H9 (cell line): Measurements from ENCODE around the gene IWS1. TPM values are rescaled to one million over a fixed set of nuclear protein-coding genes. Genes with fewer than 3 reads are reported as not detected.

Experiments used
- DNase-seq: peaks from one replicate; pipeline ENCODE4 v3.0.0-alpha.2; 2017
- H2AFZ ChIP-seq: one replicate; pipeline ENCODE4 v1.6.1; 2013; ENCODE audit warnings: mild to moderate bottlenecking, low read length, control low read depth, moderate library complexity
- H2AK5ac ChIP-seq: 2 replicates; pipeline ENCODE4 v1.6.1; 2013; ENCODE audit warnings: low read length, control low read depth, mixed read lengths; ENCODE audit not compliant: insufficient read length
- H2BK120ac ChIP-seq: one replicate; pipeline ENCODE4 v1.6.1; 2013; ENCODE audit warnings: low read depth, mild to moderate bottlenecking, low read length, control low read depth, inconsistent platforms; ENCODE audit not compliant: poor library complexity, severe bottlenecking
- H2BK12ac ChIP-seq: 2 replicates; pipeline ENCODE4 v1.6.1; 2013; ENCODE audit warnings: low read length, control low read depth, mixed read lengths, low read depth; ENCODE audit not compliant: insufficient read length
- H2BK15ac ChIP-seq: 2 replicates; pipeline ENCODE4 v1.6.1; 2013; ENCODE audit warnings: low read depth, low read length, control low read depth
- H2BK20ac ChIP-seq: one replicate; pipeline ENCODE4 v1.6.1; 2013; ENCODE audit warnings: low read depth, mild to moderate bottlenecking, low read length, control low read depth, inconsistent platforms; ENCODE audit not compliant: poor library complexity, severe bottlenecking
- H2BK5ac ChIP-seq: 2 replicates; pipeline ENCODE4 v1.6.1; 2013; ENCODE audit warnings: low read length, control low read depth, mixed read lengths; ENCODE audit not compliant: insufficient read length
- H3K14ac ChIP-seq: 2 replicates; pipeline ENCODE4 v1.6.1; 2013; ENCODE audit warnings: low read length, control low read depth; ENCODE audit not compliant: insufficient read depth
- H3K18ac ChIP-seq: 2 replicates; pipeline ENCODE4 v1.6.1; 2013; ENCODE audit warnings: low read depth, mild to moderate bottlenecking, mixed read lengths, low read length, control low read depth; ENCODE audit not compliant: insufficient read length
- H3K23ac ChIP-seq: 2 replicates; pipeline ENCODE4 v1.6.1; 2013; ENCODE audit warnings: low read length, control low read depth, mixed read lengths, low read depth; ENCODE audit not compliant: insufficient read length
- H3K23me2 ChIP-seq: 2 replicates; pipeline ENCODE4 v1.6.1; 2013; ENCODE audit warnings: low read depth, mild to moderate bottlenecking, mixed read lengths, low read length, control low read depth; ENCODE audit not compliant: insufficient read length, poor library complexity, severe bottlenecking
- H3K27ac ChIP-seq: 2 replicates; pipeline ENCODE4 v1.5.1; 2013; ENCODE audit warnings: low read length, control low read depth, mixed read lengths, low read depth; ENCODE audit not compliant: insufficient read length
- H3K27me3 ChIP-seq: 2 replicates; pipeline ENCODE4 v1.6.1; 2013; ENCODE audit warnings: low read length, control low read depth, inconsistent platforms; ENCODE audit not compliant: insufficient read depth
- H3K4ac ChIP-seq: 2 replicates; pipeline ENCODE4 v1.6.1; 2013; ENCODE audit warnings: low read depth, mild to moderate bottlenecking, control low read depth, inconsistent platforms, low read length, moderate library complexity
- H3K4me1 ChIP-seq: 2 replicates; pipeline ENCODE4 v1.6.1; 2013; ENCODE audit warnings: low read length, control low read depth, inconsistent platforms; ENCODE audit not compliant: insufficient read depth
- H3K4me2 ChIP-seq: 2 replicates; pipeline ENCODE4 v1.6.1; 2013; ENCODE audit warnings: low read length, control low read depth, mixed read lengths; ENCODE audit not compliant: insufficient read length, insufficient read depth
- H3K56ac ChIP-seq: 2 replicates; pipeline ENCODE4 v1.6.1; 2013; ENCODE audit warnings: low read depth, mild to moderate bottlenecking, mixed read lengths, low read length, control low read depth; ENCODE audit not compliant: insufficient read length
- H3K79me1 ChIP-seq: 2 replicates; pipeline ENCODE4 v1.6.1; 2013; ENCODE audit warnings: low read depth, mild to moderate bottlenecking, moderate library complexity, low read length, control low read depth, inconsistent platforms; ENCODE audit not compliant: insufficient read depth, poor library complexity, severe bottlenecking
- H3K79me2 ChIP-seq: 2 replicates; pipeline ENCODE4 v1.6.1; 2013; ENCODE audit warnings: low read length, control low read depth, inconsistent platforms; ENCODE audit not compliant: insufficient read depth
- H3K9ac ChIP-seq: 2 replicates; pipeline ENCODE4 v1.6.1; 2013; ENCODE audit warnings: low read length, control low read depth, mixed read lengths; ENCODE audit not compliant: insufficient read length; ENCODE audit errors: extremely low read depth
- H3K9me3 ChIP-seq: one replicate; pipeline ENCODE4 v1.6.1; 2013; ENCODE audit warnings: low read depth, low read length, inconsistent platforms; ENCODE audit not compliant: control insufficient read depth
- H3T11ph ChIP-seq: one replicate; pipeline ENCODE4 v1.6.1; 2013; ENCODE audit warnings: mild to moderate bottlenecking, low read length, control low read depth, inconsistent platforms
- H4K20me1 ChIP-seq: one replicate; pipeline ENCODE4 v1.6.1; 2013; ENCODE audit not compliant: control insufficient read depth, insufficient read length, insufficient read depth
- H4K5ac ChIP-seq: 2 replicates; pipeline ENCODE4 v1.6.1; 2013; ENCODE audit warnings: low read depth, mild to moderate bottlenecking, mixed read lengths, low read length, control low read depth; ENCODE audit not compliant: insufficient read length
- H4K8ac ChIP-seq: replicated peaks from 2 replicates; pipeline ENCODE4 v1.6.1; 2013; ENCODE audit warnings: low read length, control low read depth, mixed read lengths, low read depth; ENCODE audit not compliant: insufficient read length
- H4K91ac ChIP-seq: 2 replicates; pipeline ENCODE4 v1.6.1; 2013; ENCODE audit warnings: low read depth, mild to moderate bottlenecking, moderate library complexity, mixed read lengths, low read length, control low read depth; ENCODE audit not compliant: insufficient read length
- H3K27ac Mint-ChIP-seq, 3 experiments: 2 replicates in 2 of 3; 3 replicates in 1 of 3; pipeline ENCODE4 v1.8.0; 2020 to 2021; ENCODE audit warnings: mixed read lengths in 3 of 3, mild to moderate bottlenecking in 1 of 3, moderate library complexity in 1 of 3
- H3K27me3 Mint-ChIP-seq: 2 replicates; pipeline ENCODE4 v1.8.0; 2021; ENCODE audit warnings: low read depth, mild to moderate bottlenecking, moderate library complexity, mixed read lengths
- H3K36me3 Mint-ChIP-seq, 3 experiments: 2 replicates in 2 of 3; 3 replicates in 1 of 3; pipeline ENCODE4 v1.8.0; 2020 to 2021; ENCODE audit warnings: low read depth in 3 of 3, mixed read lengths in 3 of 3; ENCODE audit not compliant: insufficient read depth in 1 of 3
- H3K4me1 Mint-ChIP-seq, 2 experiments: 2 replicates each; pipeline ENCODE4 v1.8.0; 2020; ENCODE audit warnings: mixed read lengths in 2 of 2
- H3K4me3 Mint-ChIP-seq, 2 experiments: 2 replicates in 1 of 2; 3 replicates in 1 of 2; pipeline ENCODE4 v1.8.0; 2020 to 2021; ENCODE audit warnings: mild to moderate bottlenecking in 2 of 2, mixed read lengths in 2 of 2, moderate library complexity in 1 of 2
- H3K9me3 Mint-ChIP-seq, 2 experiments: 2 replicates in 1 of 2; 3 replicates in 1 of 2; pipeline ENCODE4 v1.8.0; 2020; ENCODE audit warnings: mild to moderate bottlenecking in 2 of 2, mixed read lengths in 2 of 2, moderate library complexity in 1 of 2
- WGBS: extraction: QIAGEN DNeasy Blood & Tissue Kit; methylation state at CpG from one replicate; pipeline ENCODE4 v1.1.7; 2013; ENCODE audit warnings: missing lambda C conversion rate, low lambda C conversion rate, mixed read lengths; ENCODE audit not compliant: insufficient read length; ENCODE audit errors: extremely low coverage; 5-methylcytosine and 5-hydroxymethylcytosine counted together
- total RNA-seq: library from RNA; stranded (reverse); gene quantifications from 2 replicates; pipeline ENCODE4 v1.2.1, GENCODE V29; 2021
- TF ChIP-seq, protein P1 (sequence below): fragments of 200-600 bp; sonication (generic); conservative IDR thresholded peaks from 3 replicates; pipeline ENCODE4 v1.8.0; 2021; ENCODE audit warnings: antibody characterized with exemption, mild to moderate bottlenecking

IWS1 gene
- total RNA-seq, 1 experiment from 2014 or later, result 66.2 TPM

GRCh38 chr2:127503491-127503890 lies 22.8 kb downstream of the IWS1 start:
- Histone ChIP-seq H3K27ac (no peak overlapping the region), H2BK5ac (no peak overlapping the region)
- WGBS, result no CpG with 5 or more reads among the region's 2 CpGs

More at GRCh38 chr2:127503491-127503890, 22.8 kb downstream of the IWS1 start:
- 0 out of 4 replicates have a peak, but pooled peaks cover 0 to under 1% of the 10 kb centered on the region in 2 experiments for H3K4me1 Mint-ChIP-seq
- no peak overlapping the region for H3T11ph ChIP-seq
- no peak overlapping the region for H3K18ac ChIP-seq
- H3K27me3 Mint-ChIP-seq, result no peaks in the 10 kb centered on the region
- H3K9me3 Mint-ChIP-seq, result no peaks in the 10 kb centered on the region
- H4K91ac ChIP-seq, result no peak overlapping the region
- no peak overlapping the region for H3K27ac Mint-ChIP-seq
- TF ChIP-seq, protein P1, sequence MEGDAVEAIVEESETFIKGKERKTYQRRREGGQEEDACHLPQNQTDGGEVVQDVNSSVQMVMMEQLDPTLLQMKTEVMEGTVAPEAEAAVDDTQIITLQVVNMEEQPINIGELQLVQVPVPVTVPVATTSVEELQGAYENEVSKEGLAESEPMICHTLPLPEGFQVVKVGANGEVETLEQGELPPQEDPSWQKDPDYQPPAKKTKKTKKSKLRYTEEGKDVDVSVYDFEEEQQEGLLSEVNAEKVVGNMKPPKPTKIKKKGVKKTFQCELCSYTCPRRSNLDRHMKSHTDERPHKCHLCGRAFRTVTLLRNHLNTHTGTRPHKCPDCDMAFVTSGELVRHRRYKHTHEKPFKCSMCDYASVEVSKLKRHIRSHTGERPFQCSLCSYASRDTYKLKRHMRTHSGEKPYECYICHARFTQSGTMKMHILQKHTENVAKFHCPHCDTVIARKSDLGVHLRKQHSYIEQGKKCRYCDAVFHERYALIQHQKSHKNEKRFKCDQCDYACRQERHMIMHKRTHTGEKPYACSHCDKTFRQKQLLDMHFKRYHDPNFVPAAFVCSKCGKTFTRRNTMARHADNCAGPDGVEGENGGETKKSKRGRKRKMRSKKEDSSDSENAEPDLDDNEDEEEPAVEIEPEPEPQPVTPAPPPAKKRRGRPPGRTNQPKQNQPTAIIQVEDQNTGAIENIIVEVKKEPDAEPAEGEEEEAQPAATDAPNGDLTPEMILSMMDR, result no peak
- no peaks in the 10 kb centered on the region for H3K27me3 ChIP-seq
- H3K9ac ChIP-seq, result no peak overlapping the region
- H3K4me1 ChIP-seq, result no peaks in the 10 kb centered on the region
- no peak overlapping the region for H2BK15ac ChIP-seq
- peaks cover 39 to 70% (median 64%) of the 10 kb centered on the region in 3 experiments; a peak in 6 of 7 replicates for H3K36me3 Mint-ChIP-seq
- H3K56ac ChIP-seq, result no peak overlapping the region
- H4K5ac ChIP-seq, result no peak overlapping the region
- no peak overlapping the region for H3K4me3 Mint-ChIP-seq
- H2BK120ac ChIP-seq, result no peak overlapping the region
- peaks cover 2% of the 10 kb centered on the region for H3K79me1 ChIP-seq
- no peaks in the 10 kb centered on the region for H3K23me2 ChIP-seq
- H2AFZ ChIP-seq, result no peak overlapping the region
- no peaks in the 10 kb centered on the region for H3K9me3 ChIP-seq
- H3K4me2 ChIP-seq, result no peak overlapping the region
- no peak overlapping the region for H2BK12ac ChIP-seq
- no peaks in the 10 kb centered on the region for H4K20me1 ChIP-seq
- H3K79me2 ChIP-seq, result peaks cover 11% of the 10 kb centered on the region; the same call in 1 of the 2 replicates
- H2AK5ac ChIP-seq, result no peak overlapping the region
- no peak overlapping the region for H2BK20ac ChIP-seq
- H4K8ac ChIP-seq, result no peak overlapping the region
- no peak overlapping the region for H3K23ac ChIP-seq
- no peak for DNase-seq
- H3K4ac ChIP-seq, result no peak overlapping the region
- no peak overlapping the region for H3K14ac ChIP-seq
